NCI-H2107 treated with DMSO at 0.1 percent for 48 hours (cell line): ENCODE measurements around the gene LDLRAD3.

ENCODE experiments used
- DNase-seq: peaks from one replicate; lab custom pipeline; 2025; ENCODE audit not compliant: unreplicated experiment; lab: John Stamatoyannopoulos, UW

The LDLRAD3 gene

GRCh38 chr11:36098087-36098486 lies 154.2 kb downstream of the LDLRAD3 start:
- DNase-seq = no peak

DNA sequence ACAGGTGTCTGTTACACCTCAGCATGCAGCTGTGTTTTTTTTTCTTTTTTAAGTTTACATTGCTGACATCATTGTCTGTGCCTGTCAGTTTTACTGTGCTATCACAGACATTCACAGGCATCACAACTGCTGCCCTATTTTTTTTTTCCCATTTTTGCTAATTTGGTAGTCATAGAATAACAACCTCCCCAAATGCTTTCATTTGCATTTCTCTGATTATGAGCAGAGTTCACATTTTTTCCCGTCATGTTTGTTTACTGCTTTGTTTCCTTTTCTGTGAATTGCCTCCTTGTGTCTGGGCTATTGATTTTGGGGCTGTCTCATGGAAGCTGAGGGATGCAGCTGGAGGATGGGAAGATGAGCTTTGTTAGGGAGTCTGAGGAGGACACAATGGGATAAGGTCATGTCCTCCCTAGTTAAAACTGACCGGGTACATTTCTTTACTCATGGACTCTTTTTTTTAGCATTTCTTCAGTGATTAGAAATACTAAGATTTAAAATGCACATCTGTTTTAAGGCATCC lies 155.1 kb downstream of the LDLRAD3 start:
- DNase-seq = no peak

DNA sequence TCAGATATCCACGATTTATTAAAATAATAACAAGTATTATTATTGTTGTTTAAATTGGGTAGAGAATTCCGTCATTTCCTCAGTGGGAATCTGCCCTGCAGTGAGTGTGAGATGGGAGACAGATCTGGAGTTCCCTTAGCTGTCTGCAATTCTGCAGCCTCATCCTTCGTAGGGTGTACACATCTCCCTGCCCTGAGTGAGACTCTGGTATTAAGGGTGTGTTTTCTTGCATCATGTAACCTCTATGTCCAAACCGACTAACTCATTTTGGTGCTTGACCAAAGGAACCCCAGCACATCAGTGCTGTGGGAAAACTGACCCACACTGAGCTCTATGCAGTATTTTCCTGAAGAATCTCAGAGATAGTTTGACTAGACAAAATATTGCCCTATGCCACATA lies 157.6 kb downstream of the LDLRAD3 start:
- no peak for DNase-seq

- DNase-seq = no peak
These were observed 159.0 kb downstream of the LDLRAD3 start for GRCh38 chr11:36102868-36103267.

DNA sequence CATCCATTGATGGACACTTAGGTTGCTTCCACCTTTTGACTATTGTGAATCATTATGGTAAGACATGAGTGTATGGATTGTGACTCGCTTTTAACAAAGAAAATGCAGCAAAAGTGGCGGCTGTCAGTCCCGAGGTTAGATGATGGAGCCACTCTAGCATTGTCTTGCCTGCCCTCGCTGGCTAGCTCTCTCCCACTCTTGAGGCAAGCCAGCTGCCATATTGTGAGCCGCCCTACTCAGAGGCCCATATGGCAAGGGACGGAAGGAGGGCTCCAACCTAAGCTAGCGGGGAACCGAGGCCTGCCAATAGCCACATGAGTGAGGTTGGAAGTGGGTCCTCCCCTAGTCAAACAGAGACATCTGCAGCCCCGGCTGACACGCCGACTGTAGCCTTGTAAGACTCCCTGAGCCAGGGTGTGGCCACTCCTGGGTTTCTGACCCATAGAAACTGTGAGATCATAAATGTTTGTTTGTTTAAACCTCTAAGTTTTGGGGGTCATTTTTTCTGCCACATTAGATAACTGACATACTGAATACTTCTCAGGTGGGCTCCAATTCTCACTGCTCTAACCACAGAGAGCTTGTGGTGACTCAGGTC lies 160.2 kb downstream of the LDLRAD3 start:
- no peak for DNase-seq

DNA sequence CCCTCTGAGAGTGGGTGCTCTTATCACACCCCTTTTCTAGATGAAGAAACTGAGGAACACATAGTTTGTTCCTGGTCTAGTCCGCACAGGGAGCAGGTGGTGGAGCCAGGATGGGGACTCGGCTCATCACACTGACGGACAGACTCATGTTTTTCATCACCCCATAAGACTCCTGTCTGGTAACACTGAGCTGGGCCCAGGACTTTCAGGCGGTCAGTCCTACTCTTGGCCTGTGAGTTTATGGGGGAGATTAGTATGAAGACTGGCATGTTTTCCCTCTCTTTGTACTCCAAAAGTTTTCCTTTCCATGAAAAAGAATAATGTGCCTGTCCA lies 160.8 kb downstream of the LDLRAD3 start:
- no peak for DNase-seq

GRCh38 chr11:36105743-36106581 lies 162.1 kb downstream of the LDLRAD3 start:
- DNase-seq = no peak

GRCh38 chr11:36107547-36107946 lies 163.7 kb downstream of the LDLRAD3 start:
- DNase-seq = no peak

DNA sequence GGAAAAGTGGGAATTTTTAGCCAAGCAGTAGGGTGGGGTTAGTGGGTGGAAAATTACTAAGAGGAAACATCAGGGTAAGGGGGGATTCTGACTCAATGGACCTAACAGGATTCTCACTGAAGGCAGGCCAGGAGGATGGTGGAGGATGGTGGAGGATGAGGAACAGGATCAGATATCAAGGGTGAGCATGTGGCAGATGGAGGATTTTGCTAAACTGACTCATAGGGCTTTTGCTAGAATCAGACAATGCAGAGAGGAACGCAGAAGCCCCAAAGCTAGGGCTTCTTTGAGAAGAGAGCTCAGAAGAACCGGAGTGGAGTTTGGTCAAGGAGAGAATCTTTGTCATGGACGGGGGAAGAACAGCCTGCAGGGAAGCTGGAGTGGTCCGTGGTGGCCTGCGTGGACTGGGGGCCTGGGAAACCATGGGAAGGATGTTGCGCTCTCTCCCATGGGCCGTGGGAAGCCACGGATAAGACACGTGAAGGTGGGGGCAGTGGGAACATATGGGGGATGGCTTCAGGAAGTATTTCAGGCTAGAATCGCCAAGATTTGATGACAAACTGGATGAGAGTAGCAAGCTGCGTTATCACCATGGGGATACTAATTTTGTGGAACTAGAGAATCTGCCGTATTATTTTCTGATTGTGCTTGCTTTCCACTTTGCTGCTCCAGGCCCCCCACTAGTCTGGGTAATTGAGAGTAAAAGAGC lies 165.2 kb downstream of the LDLRAD3 start:
- no peak for DNase-seq

- DNase-seq = no peak
These were observed 165.7 kb downstream of the LDLRAD3 start for GRCh38 chr11:36109590-36109849.

GRCh38 chr11:36109850-36110606 lies 166.2 kb downstream of the LDLRAD3 start:
- no peak for DNase-seq

- no peak for DNase-seq
These were observed 167.0 kb downstream of the LDLRAD3 start for GRCh38 chr11:36110668-36111410.

- no peak for DNase-seq
These were observed 170.2 kb downstream of the LDLRAD3 start for GRCh38 chr11:36114095-36114494.

DNA sequence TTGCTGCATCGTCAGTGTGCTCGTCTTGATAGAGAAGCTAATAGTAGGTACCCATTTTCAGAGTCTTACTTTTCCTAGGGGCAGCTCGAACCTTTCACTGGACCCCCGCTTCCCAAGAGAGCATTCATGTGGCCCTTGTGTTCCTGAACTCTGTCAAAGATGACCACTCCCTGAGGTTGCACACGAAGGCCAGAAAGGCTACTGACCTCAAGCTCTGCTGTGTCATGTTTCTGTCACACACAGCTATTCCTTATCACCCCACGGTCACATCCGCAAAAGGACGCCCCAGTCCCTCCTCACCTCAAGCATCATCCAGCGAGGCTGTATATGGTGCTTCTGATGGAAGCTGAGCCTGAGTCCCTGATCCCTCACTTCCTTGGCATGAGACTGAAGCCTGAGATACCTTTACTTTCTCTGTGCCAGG lies 171.5 kb downstream of the LDLRAD3 start:
- no peak for DNase-seq

DNA sequence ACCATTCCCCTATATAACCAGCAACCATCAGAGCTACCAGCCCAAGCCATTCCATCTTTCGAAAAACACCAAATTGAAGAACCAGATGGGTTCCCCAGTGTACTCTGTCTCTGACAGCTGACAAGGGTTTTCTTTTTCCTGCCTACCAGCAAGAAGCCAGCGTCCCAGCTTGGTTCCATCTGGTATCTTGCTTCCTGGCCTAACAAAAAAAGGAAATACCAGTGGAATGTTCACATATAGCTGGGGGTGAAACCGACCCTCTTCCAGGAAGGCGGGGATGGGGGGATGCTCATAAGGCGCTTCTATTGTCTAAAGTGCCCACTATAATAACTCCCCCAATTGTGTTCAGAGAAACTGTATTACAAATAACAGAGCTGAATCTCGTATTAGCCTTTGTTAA lies 172.3 kb downstream of the LDLRAD3 start:
- no peak for DNase-seq

DNA sequence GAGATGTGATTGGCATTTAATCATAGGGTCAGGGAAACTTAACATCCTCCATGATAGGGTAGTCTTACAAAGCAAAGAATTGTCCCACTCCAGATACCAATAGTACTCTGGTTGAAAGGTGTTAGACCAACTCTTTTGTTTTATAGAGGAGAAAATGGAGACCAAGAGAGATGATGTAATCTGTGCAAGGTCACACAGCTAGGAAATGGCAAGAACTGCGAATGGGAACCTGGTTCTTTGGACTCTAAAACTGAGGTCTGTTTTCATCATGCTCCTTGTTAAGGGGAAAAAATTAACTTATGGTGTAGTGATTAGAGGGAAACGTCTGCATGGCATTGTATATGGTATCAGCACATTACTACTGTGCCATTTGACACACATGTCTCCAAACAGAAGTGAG lies 174.2 kb downstream of the LDLRAD3 start:
- no peak for DNase-seq

- DNase-seq = no peak
These were observed 175.4 kb downstream of the LDLRAD3 start for GRCh38 chr11:36119300-36119699.

DNA sequence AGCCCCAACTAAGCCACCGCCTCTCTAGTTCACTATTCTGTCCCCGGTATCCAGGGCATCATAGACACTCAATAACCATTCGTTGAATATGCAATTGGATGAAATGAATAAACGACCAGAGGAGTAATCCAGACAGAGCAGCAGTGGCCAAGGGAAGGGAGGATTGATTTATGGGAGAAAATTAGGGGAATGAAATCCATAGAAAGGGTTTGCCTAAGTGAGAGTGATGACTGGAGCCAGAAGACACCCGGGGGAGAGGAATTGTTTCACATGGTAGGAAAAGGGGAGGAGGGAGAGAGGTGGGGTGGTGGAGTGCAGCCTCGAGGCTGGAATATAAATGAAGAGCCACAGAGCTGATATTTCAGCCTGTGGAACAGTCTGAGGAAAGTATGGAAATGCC lies 177.2 kb downstream of the LDLRAD3 start:
- no peak for DNase-seq

GRCh38 chr11:36122671-36123070 lies 178.8 kb downstream of the LDLRAD3 start:
- DNase-seq = no peak

GRCh38 chr11:36123336-36124101 lies 179.7 kb downstream of the LDLRAD3 start:
- no peak for DNase-seq
